ES-I3 (cell line): Measurements from ENCODE around the gene RPTOR.

Experiments
- H3K36me3 ChIP-seq: 2 replicates; pipeline ENCODE4 v1.6.1; 2013; ENCODE audit warnings: mild to moderate bottlenecking, low read length, control low read depth, moderate library complexity; ENCODE audit not compliant: insufficient read depth
- H3K4me1 ChIP-seq: 2 replicates; pipeline ENCODE4 v1.6.1; 2013; ENCODE audit warnings: mild to moderate bottlenecking, control low read depth, low read length; ENCODE audit not compliant: insufficient read depth
- H3K9ac ChIP-seq: 2 replicates; pipeline ENCODE4 v1.6.1; 2013; ENCODE audit warnings: low read depth, mild to moderate bottlenecking, low read length, moderate library complexity
- H3K9me3 ChIP-seq: 2 replicates; pipeline ENCODE4 v1.6.1; 2013; ENCODE audit warnings: mild to moderate bottlenecking, low read length, moderate library complexity; ENCODE audit not compliant: control insufficient read depth, insufficient read depth

The RPTOR gene

DNA sequence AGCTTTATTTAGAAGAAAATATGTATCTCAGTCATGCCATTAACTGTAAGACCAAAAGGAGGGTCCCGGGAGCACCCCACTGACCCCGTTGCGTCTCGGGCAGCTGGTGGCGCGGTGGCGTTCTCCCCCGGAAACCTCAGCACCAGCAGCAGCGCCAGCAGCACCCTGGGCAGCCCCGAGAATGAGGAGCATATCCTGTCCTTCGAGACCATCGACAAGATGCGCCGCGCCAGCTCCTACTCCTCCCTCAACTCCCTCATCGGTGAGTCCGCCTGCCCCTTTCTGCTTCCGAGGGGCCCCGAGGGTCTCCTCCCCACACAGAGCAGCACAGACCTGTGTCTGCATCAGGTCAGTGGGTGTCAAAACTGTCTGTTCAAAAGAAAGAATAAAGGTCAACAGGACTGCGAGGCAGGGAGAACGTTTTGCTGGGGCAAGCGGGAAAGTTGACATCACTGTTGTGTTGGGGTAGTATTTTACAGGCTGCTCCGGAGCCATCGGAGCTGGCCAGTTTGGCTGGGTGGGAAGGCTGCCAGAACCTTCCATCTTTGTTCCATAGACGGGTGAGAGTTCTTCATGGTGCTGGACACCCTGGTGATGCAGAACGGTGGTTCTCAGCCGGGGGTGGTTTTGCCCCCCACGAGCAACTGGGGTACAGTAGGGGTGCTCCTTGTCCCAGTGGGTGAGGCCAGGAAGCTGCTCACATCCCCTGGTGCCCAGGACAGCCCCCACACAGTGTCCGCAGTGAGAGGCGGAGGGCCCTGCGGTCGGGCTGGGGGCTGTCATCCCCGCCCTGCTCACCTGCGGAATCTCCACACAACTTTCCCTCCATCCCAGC is 349.2 kb downstream of the RPTOR start:
- Histone ChIP-seq H3K9ac (no peak overlapping the region), H3K36me3 (no peaks in the 10 kb centered on the region; the same call in 1 of the 2 replicates), H3K4me1 (peaks cover 3% of the 10 kb centered on the region; the same call in 1 of the 2 replicates), H3K9me3 (no peaks in the 10 kb centered on the region)

DNA sequence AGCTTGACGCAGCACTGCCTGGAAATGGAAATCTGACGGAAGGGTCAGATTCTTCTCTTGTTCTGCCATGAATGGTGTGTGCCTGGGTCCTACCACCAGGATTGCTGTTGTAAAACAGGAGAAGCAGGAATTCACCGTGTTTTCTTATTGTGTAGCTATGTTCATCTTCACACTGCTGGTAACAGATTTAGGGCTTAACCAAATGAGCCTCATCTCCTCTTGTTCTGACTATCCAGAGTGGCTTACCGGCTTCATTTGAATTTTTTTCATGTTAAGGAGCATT is 349.7 kb downstream of the RPTOR start:
- H3K36me3 ChIP-seq = no peaks in the 10 kb centered on the region; the same call in 1 of the 2 replicates
- no peaks in the 10 kb centered on the region for H3K9me3 ChIP-seq
- peaks cover 3% of the 10 kb centered on the region; the same call in 1 of the 2 replicates for H3K4me1 ChIP-seq
- no peak overlapping the region for H3K9ac ChIP-seq

DNA sequence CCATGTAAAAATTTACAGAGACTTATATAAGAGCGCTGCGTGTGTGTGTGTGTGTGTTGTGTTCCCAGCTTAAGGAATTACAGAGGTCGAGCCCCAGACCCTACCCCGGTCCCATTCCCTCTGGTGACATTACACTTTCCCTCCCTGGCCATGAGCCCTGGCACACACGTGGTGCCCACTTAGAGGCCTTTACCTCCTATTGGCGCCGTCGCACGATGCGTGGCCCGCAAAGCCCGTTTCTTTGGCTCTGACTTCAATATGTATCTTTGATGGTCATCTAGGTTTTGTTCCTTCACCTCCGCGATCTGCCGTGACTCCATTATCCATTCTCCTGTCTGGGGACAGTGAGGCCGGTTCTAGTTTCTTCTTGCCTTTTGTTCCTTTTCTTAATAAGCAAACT is 350.1 kb downstream of the RPTOR start:
- Histone ChIP-seq H3K36me3 (no peaks in the 10 kb centered on the region; the same call in 1 of the 2 replicates), H3K9ac (no peak overlapping the region), H3K4me1 (peaks cover 3% of the 10 kb centered on the region; the same call in 1 of the 2 replicates), H3K9me3 (no peaks in the 10 kb centered on the region)

- peaks cover 3% of the 10 kb centered on the region; the same call in 1 of the 2 replicates for H3K4me1 ChIP-seq
- H3K36me3 ChIP-seq = no peaks in the 10 kb centered on the region; the same call in 1 of the 2 replicates
- no peak overlapping the region for H3K9ac ChIP-seq
Observed at GRCh38 chr17:80895366-80895765, 350.7 kb downstream of the RPTOR start.

DNA sequence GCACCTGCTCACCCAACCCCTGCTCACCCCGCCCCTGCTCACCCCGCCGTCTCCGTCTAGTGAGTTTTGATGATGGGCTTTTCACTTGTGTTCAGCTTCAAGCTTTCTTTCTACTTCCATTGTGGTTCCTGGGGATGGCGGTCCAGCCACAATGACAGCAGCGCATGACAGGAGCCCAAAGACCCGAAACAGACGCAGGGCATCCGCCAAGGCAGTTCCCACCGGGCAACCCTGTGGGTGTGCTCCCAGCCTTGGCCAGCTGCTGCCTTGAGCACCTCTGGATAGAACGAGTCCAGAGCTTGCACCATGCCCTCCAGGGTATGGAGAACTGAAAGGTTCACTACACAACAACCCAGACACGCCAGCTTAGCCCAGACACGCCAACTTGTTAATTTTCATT is 354.1 kb downstream of the RPTOR start:
- Histone ChIP-seq H3K4me1 (no peaks in the 10 kb centered on the region; the same call in 1 of the 2 replicates), H3K9ac (no peak overlapping the region), H3K36me3 (peaks cover 2% of the 10 kb centered on the region; the same call in 1 of the 2 replicates), H3K9me3 (no peaks in the 10 kb centered on the region)

More at GRCh38 chr17:80895366-80895765, 350.7 kb downstream of the RPTOR start:
- no peaks in the 10 kb centered on the region for H3K9me3 ChIP-seq

GRCh38 chr17:80899402-80900268 is 355.0 kb downstream of the RPTOR start:
- Histone ChIP-seq H3K36me3 (peaks cover 3% of the 10 kb centered on the region), H3K4me1 (no peaks in the 10 kb centered on the region; the same call in 1 of the 2 replicates), H3K9me3 (no peaks in the 10 kb centered on the region), H3K9ac (no peak overlapping the region)

DNA sequence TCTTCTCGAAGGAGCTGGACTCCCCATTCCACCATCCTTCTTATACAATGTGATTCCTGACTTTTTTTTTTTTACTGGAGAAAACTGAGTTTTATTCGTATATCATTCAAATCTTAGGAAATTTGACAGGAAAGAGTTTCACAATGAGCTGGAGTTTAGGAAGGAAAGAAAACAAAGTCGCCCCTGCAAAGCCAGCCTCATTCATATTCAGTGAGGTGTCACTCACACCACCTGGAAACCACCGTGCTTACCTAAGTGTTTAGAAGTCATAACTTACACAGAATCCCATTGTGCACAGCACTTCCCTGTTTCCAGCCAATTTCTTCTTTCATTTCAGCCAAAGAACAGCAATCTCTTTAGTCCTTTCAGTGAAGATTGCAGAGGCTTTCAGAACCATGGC is 356.7 kb downstream of the RPTOR start:
- Histone ChIP-seq H3K9ac (no peak overlapping the region), H3K4me1 (no peaks in the 10 kb centered on the region; the same call in 1 of the 2 replicates), H3K9me3 (no peaks in the 10 kb centered on the region), H3K36me3 (peaks cover 3% of the 10 kb centered on the region)

- Histone ChIP-seq H3K9me3 (no peaks in the 10 kb centered on the region), H3K36me3 (peaks cover 3% of the 10 kb centered on the region), H3K9ac (no peak overlapping the region), H3K4me1 (no peaks in the 10 kb centered on the region; the same call in 1 of the 2 replicates)
Observed at GRCh38 chr17:80902197-80902962, 357.7 kb downstream of the RPTOR start.

GRCh38 chr17:80902963-80903611 is 358.4 kb downstream of the RPTOR start:
- Histone ChIP-seq H3K9ac (no peak overlapping the region), H3K4me1 (no peaks in the 10 kb centered on the region; the same call in 1 of the 2 replicates), H3K9me3 (no peaks in the 10 kb centered on the region), H3K36me3 (peaks cover 3% of the 10 kb centered on the region)

GRCh38 chr17:80904036-80904753 is 359.6 kb downstream of the RPTOR start:
- H3K36me3 ChIP-seq = peaks cover 3% of the 10 kb centered on the region
- no peaks in the 10 kb centered on the region; the same call in 1 of the 2 replicates for H3K4me1 ChIP-seq
- H3K9me3 ChIP-seq = no peaks in the 10 kb centered on the region
- no peak overlapping the region for H3K9ac ChIP-seq

- H3K9me3 ChIP-seq = no peaks in the 10 kb centered on the region
- H3K9ac ChIP-seq = no peak overlapping the region
- no peaks in the 10 kb centered on the region; the same call in 1 of the 2 replicates for H3K4me1 ChIP-seq
- H3K36me3 ChIP-seq = peaks cover 3% of the 10 kb centered on the region
Observed at GRCh38 chr17:80905586-80906230, 361.1 kb downstream of the RPTOR start.

DNA sequence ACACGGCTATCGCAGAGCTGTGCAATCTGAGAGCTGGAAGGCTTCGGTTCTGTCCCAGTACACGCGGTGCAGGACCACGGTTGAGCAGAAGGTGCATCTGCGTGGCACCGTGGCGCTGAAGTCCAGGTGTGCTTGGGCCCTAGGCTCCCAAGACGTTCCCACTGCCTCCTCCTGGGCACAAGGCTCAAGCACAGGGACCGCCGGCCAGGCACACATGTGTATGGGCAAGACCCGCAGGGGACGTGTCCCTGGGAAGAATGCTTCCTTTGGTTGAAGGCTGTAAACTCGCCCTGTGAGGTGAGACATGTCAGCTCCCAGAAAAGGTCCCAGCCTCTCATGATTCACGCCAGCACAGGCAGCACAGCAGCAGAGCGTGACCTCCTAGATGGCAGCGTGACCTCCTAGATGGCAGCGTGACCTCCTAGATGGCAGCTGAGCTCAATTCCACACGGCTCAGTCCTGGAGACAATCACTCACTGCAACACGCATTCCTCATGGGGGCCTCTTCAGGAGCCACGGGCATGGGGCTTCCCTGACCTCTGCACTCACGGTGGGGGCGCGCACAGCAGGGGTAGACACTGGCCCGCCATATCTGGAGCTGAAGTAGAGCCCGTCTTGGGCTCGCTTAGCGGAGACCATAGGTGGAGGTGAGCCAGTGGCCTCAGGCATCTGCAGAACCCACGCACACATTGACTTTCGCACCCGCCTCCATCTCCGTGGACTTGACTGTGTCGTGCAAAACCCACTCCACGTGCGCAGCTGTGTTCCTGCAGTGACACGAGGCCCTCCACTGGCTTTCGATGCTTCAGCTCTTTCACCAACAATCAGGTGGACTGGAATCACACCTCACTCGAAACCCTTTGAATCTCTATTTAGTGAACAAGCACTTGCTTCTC is 362.0 kb downstream of the RPTOR start:
- no peak overlapping the region for H3K9ac ChIP-seq
- no peaks in the 10 kb centered on the region for H3K9me3 ChIP-seq
- H3K4me1 ChIP-seq = no peaks in the 10 kb centered on the region; the same call in 1 of the 2 replicates
- peaks cover 3% of the 10 kb centered on the region for H3K36me3 ChIP-seq
